Stimulated activated CD4-positive, alpha-beta T cell treated with anti-CD3 and anti-CD28 coated beads, Interleukin-4, amount 100 ng/mL, for 1 hour (primary cell): ENCODE data around the gene BAIAP2.

Source experiments
- DNase-seq: peaks from one replicate; pipeline ENCODE4 v3.0.0-alpha.2; 2020

Gene BAIAP2

GRCh38 chr17:81034779-81035520 lies at the start of gene BAIAP2:
BAIAP2 (plus strand) TSS chr17:81035151; CDS start chr17:81035255, 104 bp downstream.
- peak; percentile 99 for DNase-seq

GRCh38 chr17:80986046-80986445 lies 48.9 kb upstream of the BAIAP2 start:
- DNase-seq, result no peak

GRCh38 chr17:80986816-80987475 lies 48.0 kb upstream of the BAIAP2 start:
- no peak for DNase-seq

- DNase-seq, result no peak
Measured at GRCh38 chr17:80987941-80988461, 47.0 kb upstream of the BAIAP2 start.

GRCh38 chr17:80989586-80989913 lies 45.4 kb upstream of the BAIAP2 start:
- DNase-seq, result no peak

- no peak for DNase-seq
Measured at GRCh38 chr17:80990921-80991644, 43.9 kb upstream of the BAIAP2 start.

- peak; percentile 75 for DNase-seq
Measured at GRCh38 chr17:80991645-80992076, 43.3 kb upstream of the BAIAP2 start, which contains the start of gene CHMP6. CHMP6 (plus strand) TSS chr17:80991841; CDS start chr17:80991919, 78 bp downstream.

GRCh38 chr17:80992077-80992947 lies 42.6 kb upstream of the BAIAP2 start:
- DNase-seq, result no peak

- no peak for DNase-seq
Measured at GRCh38 chr17:80992948-80993624, 41.9 kb upstream of the BAIAP2 start.

- DNase-seq, result no peak
Measured at GRCh38 chr17:80995131-80995530, 39.8 kb upstream of the BAIAP2 start.

GRCh38 chr17:80996422-80997305 lies 38.3 kb upstream of the BAIAP2 start:
- DNase-seq, result no peak

GRCh38 chr17:80997424-80998117 lies 37.4 kb upstream of the BAIAP2 start:
- DNase-seq, result no peak

GRCh38 chr17:80998118-80998747 lies 36.7 kb upstream of the BAIAP2 start:
- DNase-seq, result no peak

- no peak for DNase-seq
Measured at GRCh38 chr17:80998748-80999535, 36.0 kb upstream of the BAIAP2 start.

GRCh38 chr17:80999536-81000333 lies 35.2 kb upstream of the BAIAP2 start:
- no peak for DNase-seq

GRCh38 chr17:81000334-81000630 lies 34.7 kb upstream of the BAIAP2 start:
- DNase-seq, result no peak

- DNase-seq, result no peak
Measured at GRCh38 chr17:81000631-81001357, 34.2 kb upstream of the BAIAP2 start.

GRCh38 chr17:81002013-81002384 lies 33.0 kb upstream of the BAIAP2 start:
- DNase-seq, result no peak
